ENCODE measurements around the gene VPS4A. TPM values are rescaled to one million over a fixed set of nuclear protein-coding genes. Genes with fewer than 3 reads are reported as not detected.
A peak's percentile ranks its signal among the peaks of the same experiment; 100 is the strongest.

The VPS4A gene
- total and polyA plus RNA-seq, 10 of the 15 experiments (the other 5 are each of a cell fraction or from before 2014, with no cell fraction given) = 5.2 to 36.3 (median 21.4) TPM

DNA sequence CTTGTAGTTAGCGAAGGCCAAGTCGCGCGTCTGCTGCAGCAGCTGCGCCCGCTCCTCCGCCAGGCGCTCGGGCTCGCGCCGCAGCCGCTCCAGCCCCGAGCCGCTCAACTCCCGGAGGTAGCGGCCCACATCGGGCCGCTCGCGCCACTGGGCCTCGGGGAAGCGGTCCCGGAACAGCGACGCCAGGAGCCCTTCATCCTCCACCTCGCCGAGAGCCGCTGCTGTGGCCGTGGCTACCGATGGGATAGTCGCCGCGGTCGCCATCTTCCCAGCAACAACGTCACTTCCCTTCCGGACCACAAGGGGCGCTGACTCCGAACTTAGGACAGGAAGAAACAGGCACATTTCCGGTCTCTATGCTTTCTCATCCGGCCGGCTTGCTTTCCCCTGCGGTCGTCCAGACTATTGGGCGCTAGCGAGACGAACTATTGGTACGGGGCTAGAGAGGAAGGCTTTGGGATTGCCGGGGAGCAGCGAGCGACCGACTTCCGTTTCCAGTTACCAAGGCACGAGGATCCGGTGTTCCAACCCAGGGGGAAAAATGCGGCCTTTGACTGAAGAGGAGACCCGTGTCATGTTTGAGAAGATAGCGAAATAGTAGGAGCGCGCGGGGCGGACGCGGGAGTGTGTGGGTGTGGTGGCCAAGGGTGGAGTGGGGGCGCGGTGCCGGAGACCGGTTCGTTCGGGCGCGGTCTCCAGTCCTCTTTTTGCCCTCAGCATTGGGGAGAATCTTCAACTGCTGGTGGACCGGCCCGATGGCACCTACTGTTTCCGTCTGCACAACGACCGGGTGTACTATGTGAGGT lies 28.3 kb downstream of the VPS4A start, which contains the start of the genes COG8 and NIP7 (continued):
- TF ChIP-seq WRNIP1 (IDR thresholded peaks at IDR 0.05; ENCODE audit: borderline replicate concordance, low read depth, low read length) (no peak), GABPA (IDR thresholded peaks at IDR 0.05; ENCODE audit: low read depth) (peak; percentile 97), ATF7 (IDR thresholded peaks at IDR 0.05; ENCODE audit: low read depth) (peak; percentile 84), STAT1 (conservative IDR thresholded peaks at IDR 0.05) (no peak; the same call in 1 of the 2 replicates), ETV6 (conservative IDR thresholded peaks at IDR 0.05 in 1 of 2, IDR thresholded peaks at IDR 0.05 in 1 of 2; ENCODE audit: borderline replicate concordance in 1 of 2, low read depth in 1 of 2) (peak in 1 of 2 experiments; percentile 80; a peak in 2 of 4 replicates), NR2F1 (conservative IDR thresholded peaks at IDR 0.05) (peak; percentile 56), HDAC2 (IDR thresholded peaks at IDR 0.05) (no peak), MEF2B (IDR thresholded peaks at IDR 0.05; ENCODE audit: partially characterized antibody, poor library complexity, severe bottlenecking) (peak; percentile 11), RFX5 (IDR thresholded peaks at IDR 0.05; ENCODE audit: low read depth, low read length) (no peak), ZNF274 (IDR thresholded peaks at IDR 0.05; ENCODE audit: insufficient read depth, insufficient read length) (no peak), KAT2A (conservative IDR thresholded peaks at IDR 0.05; ENCODE audit: control insufficient read depth, low read depth, low read length) (no peak), EP300 (IDR thresholded peaks at IDR 0.05; ENCODE audit: borderline replicate concordance in 1 of 2, control insufficient read depth in 1 of 2, low read depth in 2 of 2, low read length in 2 of 2) (0 out of 4 replicates have a peak, but pooled peaks of 1 of the 2 experiments have one; percentile 28), TCF7 (IDR thresholded peaks at IDR 0.05; ENCODE audit: borderline replicate concordance) (peak; percentile 23; the same call in 1 of the 2 replicates), KLF5 (IDR thresholded peaks at IDR 0.05; ENCODE audit: partially characterized antibody) (peak; percentile 77), BACH1 (IDR thresholded peaks at IDR 0.05; ENCODE audit: borderline replicate concordance) (no peak), PAX5 (IDR thresholded peaks at IDR 0.05; ENCODE audit: borderline replicate concordance, low read depth, low read length) (no peak), CREB1 (IDR thresholded peaks at IDR 0.05; ENCODE audit: low read depth) (peak; percentile 92), SMC3 (IDR thresholded peaks at IDR 0.05; ENCODE audit: borderline replicate concordance, low read length) (no peak), RAD51 (IDR thresholded peaks at IDR 0.05) (peak; percentile 75), EGR1 (IDR thresholded peaks at IDR 0.05; ENCODE audit: borderline replicate concordance in 1 of 2, low read depth in 2 of 2, low read length in 2 of 2) (peak in 1 of 2 experiments; percentile 71; a peak in 2 of 3 replicates), GATAD2B (conservative IDR thresholded peaks at IDR 0.05; ENCODE audit: low read depth) (peak; percentile 49), KDM1A (IDR thresholded peaks at IDR 0.05; ENCODE audit: borderline replicate concordance) (no peak), YY1 (IDR thresholded peaks at IDR 0.05; ENCODE audit: low read depth, low read length) (peak; percentile 98), IRF4 (IDR thresholded peaks at IDR 0.05; ENCODE audit: low read depth, low read length) (0 out of 2 replicates have a peak, but pooled peaks have one; percentile 22)
- TF ChIP-seq, protein P1, sequence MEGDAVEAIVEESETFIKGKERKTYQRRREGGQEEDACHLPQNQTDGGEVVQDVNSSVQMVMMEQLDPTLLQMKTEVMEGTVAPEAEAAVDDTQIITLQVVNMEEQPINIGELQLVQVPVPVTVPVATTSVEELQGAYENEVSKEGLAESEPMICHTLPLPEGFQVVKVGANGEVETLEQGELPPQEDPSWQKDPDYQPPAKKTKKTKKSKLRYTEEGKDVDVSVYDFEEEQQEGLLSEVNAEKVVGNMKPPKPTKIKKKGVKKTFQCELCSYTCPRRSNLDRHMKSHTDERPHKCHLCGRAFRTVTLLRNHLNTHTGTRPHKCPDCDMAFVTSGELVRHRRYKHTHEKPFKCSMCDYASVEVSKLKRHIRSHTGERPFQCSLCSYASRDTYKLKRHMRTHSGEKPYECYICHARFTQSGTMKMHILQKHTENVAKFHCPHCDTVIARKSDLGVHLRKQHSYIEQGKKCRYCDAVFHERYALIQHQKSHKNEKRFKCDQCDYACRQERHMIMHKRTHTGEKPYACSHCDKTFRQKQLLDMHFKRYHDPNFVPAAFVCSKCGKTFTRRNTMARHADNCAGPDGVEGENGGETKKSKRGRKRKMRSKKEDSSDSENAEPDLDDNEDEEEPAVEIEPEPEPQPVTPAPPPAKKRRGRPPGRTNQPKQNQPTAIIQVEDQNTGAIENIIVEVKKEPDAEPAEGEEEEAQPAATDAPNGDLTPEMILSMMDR (IDR thresholded peaks at IDR 0.05 in 2 of 3, conservative IDR thresholded peaks at IDR 0.05 in 1 of 3; ENCODE audit: control insufficient read depth in 2 of 3, extremely low read depth in 1 of 3, insufficient read depth in 1 of 3, low read depth in 3 of 3, low read length in 3 of 3) = peak; percentile 70 to 83 (median 80)
- TF ChIP-seq, protein P2, sequence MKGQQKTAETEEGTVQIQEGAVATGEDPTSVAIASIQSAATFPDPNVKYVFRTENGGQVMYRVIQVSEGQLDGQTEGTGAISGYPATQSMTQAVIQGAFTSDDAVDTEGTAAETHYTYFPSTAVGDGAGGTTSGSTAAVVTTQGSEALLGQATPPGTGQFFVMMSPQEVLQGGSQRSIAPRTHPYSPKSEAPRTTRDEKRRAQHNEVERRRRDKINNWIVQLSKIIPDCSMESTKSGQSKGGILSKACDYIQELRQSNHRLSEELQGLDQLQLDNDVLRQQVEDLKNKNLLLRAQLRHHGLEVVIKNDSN (IDR thresholded peaks at IDR 0.05; ENCODE audit: borderline replicate concordance, extremely low read length, insufficient read depth, low read depth, low read length) = no peak
- TF ChIP-seq, protein P3, sequence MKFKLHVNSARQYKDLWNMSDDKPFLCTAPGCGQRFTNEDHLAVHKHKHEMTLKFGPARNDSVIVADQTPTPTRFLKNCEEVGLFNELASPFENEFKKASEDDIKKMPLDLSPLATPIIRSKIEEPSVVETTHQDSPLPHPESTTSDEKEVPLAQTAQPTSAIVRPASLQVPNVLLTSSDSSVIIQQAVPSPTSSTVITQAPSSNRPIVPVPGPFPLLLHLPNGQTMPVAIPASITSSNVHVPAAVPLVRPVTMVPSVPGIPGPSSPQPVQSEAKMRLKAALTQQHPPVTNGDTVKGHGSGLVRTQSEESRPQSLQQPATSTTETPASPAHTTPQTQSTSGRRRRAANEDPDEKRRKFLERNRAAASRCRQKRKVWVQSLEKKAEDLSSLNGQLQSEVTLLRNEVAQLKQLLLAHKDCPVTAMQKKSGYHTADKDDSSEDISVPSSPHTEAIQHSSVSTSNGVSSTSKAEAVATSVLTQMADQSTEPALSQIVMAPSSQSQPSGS (IDR thresholded peaks at IDR 0.05; ENCODE audit: low read length) = no peak; the same call in 1 of the 2 replicates

Measured in GM12878 (cell line).